HCT116 (cell line): ENCODE results near the gene SAMD10. TPM values are rescaled to one million over a fixed set of nuclear protein-coding genes. Genes with fewer than 3 reads are reported as not detected.

ENCODE experiments used
- ATAC-seq: fragments of 200-7000 bp; cut with Tn5 transposase; 2 replicates; pipeline ENCODE4 v1.9.1; 2020; ENCODE audit warnings: mild to moderate bottlenecking, moderate library complexity
- BruUV-seq: library from RNA; stranded (reverse); fragments of 400-500 nt; replicated peaks from 2 replicates; lab custom pipeline; 2021; lab: Mats Ljungman, UMichigan
- CTCF ChIA-PET: fragments of 300-600 bp; sonication (Branson Sonifier 250); formaldehyde crosslinking; loops from one replicate; lab custom pipeline; 2021; ENCODE audit warnings: antibody characterized with exemption; lab: Charles Lee
- POLR2A ChIA-PET: fragments of 300-600, 350-600 bp; sonication (Branson Sonifier 250); formaldehyde crosslinking; loops from one replicate; lab custom pipeline; 2021; ENCODE audit warnings: antibody characterized with exemption; lab: Charles Lee
- RAD21 ChIA-PET, 2 experiments: fragments of 300-600 bp; sonication (Branson Sonifier 250); formaldehyde crosslinking; loops; one replicate each; lab custom pipeline; 2023; ENCODE audit warnings: low total read pairs in 2 of 2; ENCODE audit not compliant: uncharacterized antibody in 2 of 2, unreplicated experiment in 2 of 2, low non-redundant PET in 1 of 2; lab: Charles Lee
- DNase-seq: peaks from one replicate; pipeline ENCODE4 v3.0.0-alpha.2; 2010; ENCODE audit warnings: low read depth, low spot score
- H2AFZ ChIP-seq: fragments of 200-600 bp; shearing (Covaris generic), sonication (generic); 2 replicates; pipeline ENCODE4 v1.6.1; 2017; ENCODE audit warnings: low read depth, mixed run types, mixed read lengths, antibody characterized with exemption, low read length; ENCODE audit not compliant: poor library complexity, severe bottlenecking
- H3K27ac ChIP-seq: 2 replicates; pipeline ENCODE4 v1.5.1; 2012; ENCODE audit warnings: low read depth, low read length
- H3K27me3 ChIP-seq: fragments of 200-600 bp; sonication (generic); 2 replicates; pipeline ENCODE4 v1.6.1; 2016; ENCODE audit warnings: mixed run types, low read length, mixed read lengths; ENCODE audit not compliant: insufficient read depth
- H3K36me3 ChIP-seq, 2 experiments: fragments of 200-500 bp in 1 of 2; fragments of 200-600 bp in 1 of 2; sonication (Bioruptor generic) in 1 of 2; sonication (generic) in 1 of 2; 2 replicates each; pipeline versions ENCODE4 v1.5.1 to v1.6.1; 2014 to 2016; ENCODE audit warnings: low read length in 2 of 2, inconsistent platforms in 1 of 2, mixed read lengths in 1 of 2, mixed run types in 1 of 2; ENCODE audit not compliant: insufficient read depth in 2 of 2, control insufficient read depth in 1 of 2
- H3K4me1 ChIP-seq, 2 experiments: fragments of 200-600 bp in 1 of 2; sonication (generic) in 1 of 2; 2 replicates each; pipeline versions ENCODE4 v1.5.1 to v1.6.1; 2012 to 2017; ENCODE audit warnings: low read length in 2 of 2, inconsistent platforms in 1 of 2, mild to moderate bottlenecking in 1 of 2, mixed read lengths in 1 of 2, mixed run types in 1 of 2, moderate library complexity in 1 of 2; ENCODE audit not compliant: insufficient read depth in 2 of 2, control insufficient read depth in 1 of 2
- H3K4me2 ChIP-seq: fragments of 200-600 bp; sonication (generic); 2 replicates; pipeline ENCODE4 v1.6.1; 2017; ENCODE audit warnings: mixed run types, low read length, mixed read lengths
- H3K4me3 ChIP-seq, 2 experiments: fragments of 200-600 bp in 1 of 2; sonication (generic) in 1 of 2; replicated peaks in 1 of 2; 2 replicates each; pipeline ENCODE4 v1.5.1; 2011 to 2016; ENCODE audit warnings: low read length in 2 of 2, control low read depth in 1 of 2, low read depth in 1 of 2, mild to moderate bottlenecking in 1 of 2, mixed read lengths in 1 of 2, mixed run types in 1 of 2
- H3K79me2 ChIP-seq: fragments of 200-600 bp; sonication (generic); 2 replicates; pipeline ENCODE4 v1.6.1; 2017; ENCODE audit warnings: mild to moderate bottlenecking, mixed run types, low read length, moderate library complexity, mixed read lengths; ENCODE audit not compliant: insufficient read depth
- H3K9ac ChIP-seq: fragments of 200-600 bp; sonication (generic); 2 replicates; pipeline ENCODE4 v1.6.1; 2016; ENCODE audit warnings: low read length, mixed read lengths
- H3K9me2 ChIP-seq: fragments of 200-600 bp; sonication (generic), shearing (Covaris generic); 2 replicates; pipeline ENCODE4 v1.6.1; 2017; ENCODE audit warnings: mixed run types, mild to moderate bottlenecking, moderate library complexity; ENCODE audit not compliant: insufficient read depth
- H3K9me3 ChIP-seq, 2 experiments: fragments of 200-500 bp in 1 of 2; fragments of 200-600 bp in 1 of 2; sonication (Bioruptor generic) in 1 of 2; sonication (generic) in 1 of 2; 2 replicates each; pipeline ENCODE4 v1.6.1; 2014 to 2017; ENCODE audit warnings: low read length in 2 of 2, mixed read lengths in 2 of 2, inconsistent platforms in 1 of 2, low read depth in 1 of 2, mild to moderate bottlenecking in 1 of 2, mixed run types in 1 of 2, moderate library complexity in 1 of 2; ENCODE audit not compliant: control insufficient read depth in 1 of 2, insufficient read depth in 1 of 2
- H4K20me1 ChIP-seq: fragments of 200-600 bp; sonication (generic), shearing (Covaris generic); 2 replicates; pipeline ENCODE4 v1.6.1; 2017; ENCODE audit warnings: mixed run types, mild to moderate bottlenecking, moderate library complexity; ENCODE audit not compliant: insufficient read depth
- CBX3 ChIP-seq: IDR thresholded peaks from 2 replicates; pipeline ENCODE4 v1.6.1; 2012; ENCODE audit warnings: low read depth
- ELF1 ChIP-seq: IDR thresholded peaks from 2 replicates; pipeline ENCODE4 v1.6.1; 2012; ENCODE audit warnings: low read depth, borderline replicate concordance
- EZH2 ChIP-seq: fragments of 200-600 bp; sonication (generic); IDR thresholded peaks from 2 replicates; pipeline ENCODE4 v1.6.1; 2017; ENCODE audit warnings: antibody characterized with exemption, mixed run types
- EZH2phosphoT487 ChIP-seq: fragments of 200-600 bp; IDR thresholded peaks from 2 replicates; pipeline ENCODE4 v1.6.1; 2018; ENCODE audit warnings: antibody characterized with exemption, borderline replicate concordance
- FOSL1 ChIP-seq: IDR thresholded peaks from 2 replicates; pipeline ENCODE4 v1.6.1; 2012; ENCODE audit warnings: low read depth
- POLR2A ChIP-seq: IDR thresholded peaks from 2 replicates; pipeline ENCODE4 v1.7.0; 2011; ENCODE audit warnings: borderline replicate concordance; ENCODE audit not compliant: insufficient read depth, insufficient read length; ENCODE audit errors: extremely low read depth
- RAD21 ChIP-seq: IDR thresholded peaks from 2 replicates; pipeline ENCODE4 v1.6.1; 2012; ENCODE audit warnings: low read depth, mild to moderate bottlenecking
- SRF ChIP-seq: IDR thresholded peaks from 2 replicates; pipeline ENCODE4 v1.6.1; 2012; ENCODE audit warnings: low read depth
- TCF7L2 ChIP-seq: IDR thresholded peaks from 2 replicates; pipeline ENCODE4 v1.7.0; 2011; ENCODE audit warnings: borderline replicate concordance, inconsistent platforms; ENCODE audit not compliant: insufficient read depth, insufficient read length; ENCODE audit errors: extremely low read depth
- YY1 ChIP-seq: IDR thresholded peaks from 2 replicates; pipeline ENCODE4 v1.6.1; 2011; ENCODE audit warnings: low read length, low read depth, moderate library complexity, mild to moderate bottlenecking; ENCODE audit not compliant: insufficient replicate concordance; ENCODE audit errors: extremely low read depth
- ZFX ChIP-seq: fragments of 450-650 bp; IDR thresholded peaks from 2 replicates; pipeline ENCODE4 v1.6.1; 2017
- ZNF274 ChIP-seq: fragments of 200-500 bp; sonication (Bioruptor generic); IDR thresholded peaks from 2 replicates; pipeline ENCODE4 v1.6.1; 2014; ENCODE audit warnings: mild to moderate bottlenecking, low read depth, low read length, inconsistent platforms
- intact Hi-C: fragments of 100-400 bp; cut with micrococcal nuclease; formaldehyde crosslinking; loops from 2 replicates; pipeline ENCODE4 v1.10.0; 2022
- total RNA-seq: library from RNA; stranded (reverse); gene quantifications from one replicate; pipeline ENCODE4 v1.2.1, GENCODE V29; 2021; ENCODE audit not compliant: unreplicated experiment
- TF ChIP-seq, protein P1 (sequence below): IDR thresholded peaks from 2 replicates; pipeline ENCODE4 v1.6.1; 2012
- TF ChIP-seq, protein P2 (sequence below), 3 experiments: fragments of 200-600 bp in 1 of 3; sonication (generic) in 1 of 3; IDR thresholded peaks in 2 of 3; conservative IDR thresholded peaks in 1 of 3; 2 replicates each; pipeline ENCODE4 v1.5.1; 2012 to 2017; ENCODE audit warnings: low read depth in 2 of 3, low read length in 2 of 3, antibody characterized with exemption in 1 of 3, borderline replicate concordance in 1 of 3, control low read depth in 1 of 3, mild to moderate bottlenecking in 1 of 3, mixed read lengths in 1 of 3, mixed run types in 1 of 3, moderate library complexity in 1 of 3; ENCODE audit not compliant: insufficient read depth in 1 of 3
- TF ChIP-seq, protein P3 (sequence below): IDR thresholded peaks from 2 replicates; pipeline ENCODE4 v1.6.1; 2012

The SAMD10 gene
- total RNA-seq, 1 experiment from 2014 or later: 4.2 TPM

DNA sequence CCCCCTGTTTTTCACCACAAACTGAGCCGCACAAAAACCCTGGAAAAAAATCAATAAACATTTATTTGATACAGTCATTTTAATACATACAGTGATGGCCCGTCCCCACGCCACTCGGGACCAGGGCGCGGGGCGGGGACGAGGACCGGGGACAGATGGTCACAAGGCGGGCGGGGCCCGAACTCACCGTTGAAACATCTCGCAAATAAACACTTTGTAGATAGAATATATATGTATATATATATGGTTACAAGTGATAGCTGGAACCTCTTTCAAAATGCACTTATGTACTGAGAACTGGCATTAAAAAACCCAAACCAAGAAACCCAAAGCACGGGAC is 22.8 kb downstream of the SAMD10 start:
- ChIA-PET POLR2A (interaction anchor here (1.0 to 1.4 kb wide), 2 partner anchors 82 to 92 kb away, joined by 3 read pairs; partner anchors contain the start of gene TPD52L2), RAD21 (interaction anchor here in 1 of 2 experiments (0.7 to 1.0 kb wide), 2 partner anchors 17 to 220 kb away, joined by 3 read pairs; partner anchors contain the start of gene LIME1), CTCF (interaction anchor here (1.0 to 2.1 kb wide), 2 partner anchors 17 to 24 kb away, joined by 3 to 12 read pairs; no protein-coding TSS in a partner anchor)
- Histone ChIP-seq H3K9ac (peak overlapping the region; percentile 90), H3K4me1 (peaks cover 17 to 58% of the 10 kb centered on the region in 2 experiments; a peak in 3 of 4 replicates), H3K79me2 (peaks cover 46% of the 10 kb centered on the region), H3K27me3 (no peaks in the 10 kb centered on the region), H2AFZ (no peak overlapping the region), H3K27ac (peak overlapping the region; percentile 79), H3K9me2 (no peaks in the 10 kb centered on the region), H3K9me3 (no peaks in the 10 kb centered on the region), H4K20me1 (no peaks in the 10 kb centered on the region), H3K4me3 (peak overlapping the region; percentile 66 to 96), H3K4me2 (peak overlapping the region; percentile 91), H3K36me3 (no peaks in the 10 kb centered on the region; a peak in 1 of 4 replicates)
- ATAC-seq: peak; percentile 3
- DNase-seq: no peak
- TF ChIP-seq POLR2A: peak; percentile 46
- TF ChIP-seq, protein P1, sequence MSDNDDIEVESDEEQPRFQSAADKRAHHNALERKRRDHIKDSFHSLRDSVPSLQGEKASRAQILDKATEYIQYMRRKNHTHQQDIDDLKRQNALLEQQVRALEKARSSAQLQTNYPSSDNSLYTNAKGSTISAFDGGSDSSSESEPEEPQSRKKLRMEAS: no peak
- no TSS peak for BruUV-seq
- intact Hi-C loops: loop anchor here (2.0 to 5.0 kb wide), 2 partner anchors 24 to 259 kb away; partner anchors contain the start of genes PRPF6 and TNFRSF6B

DNA sequence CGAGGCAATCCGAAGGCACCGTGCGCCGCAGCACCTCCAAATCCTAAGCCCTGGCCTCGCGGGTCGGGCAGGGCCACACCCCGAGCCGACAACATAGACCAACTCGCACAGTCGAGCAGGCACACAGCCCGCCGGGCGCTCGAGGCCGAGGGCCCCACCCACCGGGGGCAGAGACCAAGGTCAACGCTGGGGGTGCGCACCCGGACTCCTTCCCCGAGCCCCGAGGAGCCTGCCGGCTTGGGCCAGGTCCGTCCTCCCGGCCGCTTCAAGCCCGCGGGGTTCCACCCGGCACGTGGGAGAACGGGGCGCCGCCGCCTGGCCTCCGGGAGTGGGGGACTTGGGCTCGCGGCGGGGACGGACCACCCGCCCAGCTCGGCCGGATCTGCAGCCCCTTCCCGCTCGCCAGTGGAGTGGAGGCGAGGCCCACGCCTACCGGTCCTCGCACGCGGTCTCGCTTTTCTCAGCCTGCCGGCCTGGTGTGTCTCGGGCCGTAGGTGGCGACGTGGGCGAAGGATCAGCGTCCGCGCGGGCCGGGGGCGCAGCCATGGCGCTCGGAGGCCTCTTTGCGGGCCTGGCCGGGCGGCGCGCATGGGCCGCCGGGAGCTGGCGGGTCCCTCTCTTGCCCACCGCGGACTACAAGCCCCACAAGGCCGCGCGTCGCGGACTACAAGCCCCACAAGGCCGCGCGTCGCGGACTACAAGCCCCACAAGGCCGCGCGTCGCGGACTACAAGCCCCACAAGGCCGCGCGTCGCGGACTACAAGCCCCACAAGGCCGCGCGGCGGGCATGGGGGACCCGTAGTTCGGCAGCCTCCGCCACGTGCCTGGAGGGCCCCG is 23.4 kb downstream of the SAMD10 start, which contains the start of gene UCKL1:
Gene UCKL1 (minus strand): TSS at position 590 of the 837 bp plus-strand sequence. CDS start 44 bp downstream, at position 546.
- no peak within 1 kb of the TSS for H2AFZ ChIP-seq
- peak within 1 kb of the TSS; percentile 96 for H3K4me2 ChIP-seq
- no peaks in the 10 kb centered on the region for H3K9me2 ChIP-seq
- H3K9ac ChIP-seq: peak within 1 kb of the TSS; percentile 96
- H3K4me3 ChIP-seq: peak within 1 kb of the TSS; percentile 90 to 96
- CTCF ChIA-PET: interaction anchor here (1.0 kb wide), 1 partner anchor 25 kb away, joined by 3 read pairs; no protein-coding TSS in a partner anchor
- peak within 1 kb of the TSS; percentile 99 for H3K27ac ChIP-seq
- peaks cover 17 to 60% of the 10 kb centered on the region in 2 experiments; a peak in 3 of 4 replicates for H3K4me1 ChIP-seq
- no peaks in the 10 kb centered on the region for H4K20me1 ChIP-seq
- H3K79me2 ChIP-seq: peaks cover 51% of the 10 kb centered on the region
- H3K27me3 ChIP-seq: no peaks in the 10 kb centered on the region
- intact Hi-C loops: loop anchor here (2.0 to 5.0 kb wide), 2 partner anchors 25 to 259 kb away; partner anchors contain the start of genes PRPF6 and TNFRSF6B
- H3K9me3 ChIP-seq: no peaks in the 10 kb centered on the region
- peak; percentile 79 for DNase-seq
- POLR2A ChIA-PET: no interaction called here
- no TSS peak for BruUV-seq
- no peaks in the 10 kb centered on the region; a peak in 1 of 4 replicates for H3K36me3 ChIP-seq
- RAD21 ChIA-PET: interaction anchor here in 1 of 2 experiments (0.7 to 1.0 kb wide), 2 partner anchors 18 to 220 kb away, joined by 3 read pairs; partner anchors contain the start of gene LIME1
- ATAC-seq: peak; percentile 75
- TF ChIP-seq SRF: no peak
- TF ChIP-seq, protein P2, sequence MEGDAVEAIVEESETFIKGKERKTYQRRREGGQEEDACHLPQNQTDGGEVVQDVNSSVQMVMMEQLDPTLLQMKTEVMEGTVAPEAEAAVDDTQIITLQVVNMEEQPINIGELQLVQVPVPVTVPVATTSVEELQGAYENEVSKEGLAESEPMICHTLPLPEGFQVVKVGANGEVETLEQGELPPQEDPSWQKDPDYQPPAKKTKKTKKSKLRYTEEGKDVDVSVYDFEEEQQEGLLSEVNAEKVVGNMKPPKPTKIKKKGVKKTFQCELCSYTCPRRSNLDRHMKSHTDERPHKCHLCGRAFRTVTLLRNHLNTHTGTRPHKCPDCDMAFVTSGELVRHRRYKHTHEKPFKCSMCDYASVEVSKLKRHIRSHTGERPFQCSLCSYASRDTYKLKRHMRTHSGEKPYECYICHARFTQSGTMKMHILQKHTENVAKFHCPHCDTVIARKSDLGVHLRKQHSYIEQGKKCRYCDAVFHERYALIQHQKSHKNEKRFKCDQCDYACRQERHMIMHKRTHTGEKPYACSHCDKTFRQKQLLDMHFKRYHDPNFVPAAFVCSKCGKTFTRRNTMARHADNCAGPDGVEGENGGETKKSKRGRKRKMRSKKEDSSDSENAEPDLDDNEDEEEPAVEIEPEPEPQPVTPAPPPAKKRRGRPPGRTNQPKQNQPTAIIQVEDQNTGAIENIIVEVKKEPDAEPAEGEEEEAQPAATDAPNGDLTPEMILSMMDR (IDR thresholded peaks at IDR 0.05 in 2 of 3, conservative IDR thresholded peaks at IDR 0.05 in 1 of 3; ENCODE audit: borderline replicate concordance in 1 of 3, insufficient read depth in 1 of 3, low read depth in 2 of 3, low read length in 2 of 3): no peak
- TF ChIP-seq EZH2phosphoT487: no peak
- TF ChIP-seq CBX3: no peak
- TF ChIP-seq, protein P3, sequence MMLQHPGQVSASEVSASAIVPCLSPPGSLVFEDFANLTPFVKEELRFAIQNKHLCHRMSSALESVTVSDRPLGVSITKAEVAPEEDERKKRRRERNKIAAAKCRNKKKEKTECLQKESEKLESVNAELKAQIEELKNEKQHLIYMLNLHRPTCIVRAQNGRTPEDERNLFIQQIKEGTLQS: no peak
- peak; percentile 63 for TF ChIP-seq TCF7L2
- TF ChIP-seq POLR2A: no peak
- peak; percentile 98 for TF ChIP-seq ZFX
- no peak for TF ChIP-seq ZNF274
- TF ChIP-seq RAD21: no peak
- TF ChIP-seq ELF1: no peak
- TF ChIP-seq FOSL1: no peak
- TF ChIP-seq, protein P1: no peak
- TF ChIP-seq YY1: peak; percentile 85
- TF ChIP-seq EZH2: no peak
